C1 segment of cervical spinal cord (tissue), 14 donors: ENCODE results near the gene FUT2.

Experiments
- DNase-seq, 14 donors: peaks; one replicate each; lab custom pipeline; 2025; lab: John Stamatoyannopoulos, UW

FUT2 gene

GRCh38 chr19:48750351-48750750 is 54.6 kb downstream of the FUT2 start:
- DNase-seq, result no peak

- no peak for DNase-seq
Observed at GRCh38 chr19:48750771-48751504, 55.2 kb downstream of the FUT2 start.

GRCh38 chr19:48751845-48752495 is 56.2 kb downstream of the FUT2 start:
- DNase-seq, result peak in 1 of 14 donors; percentile 76

GRCh38 chr19:48752496-48753365 is 57.0 kb downstream of the FUT2 start, which contains the start of gene FUT1:
TSS of gene FUT1 (minus strand) at chr19:48752641. CDS start at chr19:48751281, 1,360 bp downstream.
- peak in 2 of 14 donors; percentile 37 to 83 for DNase-seq

- no peak for DNase-seq
Observed at GRCh38 chr19:48755084-48755641, 59.4 kb downstream of the FUT2 start, which contains the start of gene FGF21. TSS of gene FGF21 (plus strand) at chr19:48755524. CDS start at chr19:48756237, 713 bp downstream.
